HL-60/S4 (cell line): ENCODE data around the gene RUFY3.
"Not testable (repeated sequence)": the region's sequence is repeated elsewhere in the genome, so short reads cannot be mapped to it uniquely, and the experiment has no call there.

Source experiments
- in situ Hi-C: fragments of 300-500 bp; cut with MboI; formaldehyde crosslinking; loops from 2 replicates; pipeline ENCODE4 v1.14.3; 2022; ENCODE audit warnings: low sequenced_read_pairs

Gene RUFY3

DNA sequence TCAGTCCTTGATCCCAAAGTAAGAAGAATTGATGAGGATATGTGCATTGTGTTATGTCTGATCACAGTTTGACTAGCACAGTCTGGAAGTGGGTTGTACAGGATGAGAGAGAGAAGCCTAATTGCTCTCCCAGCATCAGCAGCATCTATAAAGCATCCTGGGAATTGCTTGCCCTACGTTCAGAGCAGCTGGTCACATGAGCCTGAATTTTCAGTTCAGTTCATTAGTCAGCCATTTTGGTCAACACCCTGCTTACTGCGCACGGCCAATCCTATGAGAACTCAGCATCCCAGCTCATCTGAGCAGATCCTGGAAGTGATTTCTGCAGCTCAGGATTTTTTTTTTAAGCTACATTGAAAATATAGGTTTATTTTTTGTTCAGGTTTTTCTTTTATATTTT, at the start of gene RUFY3:
Gene RUFY3 (plus strand): TSS at position 218 of the 400 bp plus-strand sequence. CDS start 610 bp downstream, outside the sequence.
- in situ Hi-C loops: no loop called here

GRCh38 chr4:70674191-70674590, 47.6 kb upstream of the RUFY3 start:
- in situ Hi-C loops: loop anchor here (25.0 kb wide), 1 partner anchor 1038 kb away; no protein-coding TSS in a partner anchor

- in situ Hi-C loops: loop anchor here (25.0 kb wide), 1 partner anchor 1038 kb away; no protein-coding TSS in a partner anchor
Observed at GRCh38 chr4:70674731-70675130, 47.0 kb upstream of the RUFY3 start.

DNA sequence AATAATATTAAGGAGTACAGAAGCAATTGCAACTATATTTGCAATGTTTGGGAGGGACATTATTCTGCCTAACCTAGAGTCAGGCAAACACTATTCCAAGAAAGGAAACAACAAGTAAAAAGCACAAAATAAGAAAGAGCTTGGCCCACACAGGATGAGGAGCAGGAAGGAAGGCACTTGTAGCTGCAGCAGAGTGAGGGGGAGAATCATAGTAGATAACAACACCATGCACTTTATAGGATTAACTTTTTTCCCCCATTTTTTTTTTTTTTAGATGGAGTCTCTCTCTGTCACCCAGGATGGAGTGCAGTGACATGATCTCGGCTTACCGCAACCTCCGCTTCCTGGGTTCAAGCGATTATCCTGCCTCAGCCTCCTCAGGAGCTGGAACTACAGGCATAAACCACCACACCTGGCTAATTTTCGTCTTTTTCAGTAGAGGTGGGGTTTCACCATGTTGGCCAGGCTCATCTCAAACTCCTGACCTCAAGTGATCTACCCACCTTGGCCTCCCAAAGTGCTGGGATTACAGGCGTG, 45.1 kb upstream of the RUFY3 start:
- in situ Hi-C loops: no loop called here

DNA sequence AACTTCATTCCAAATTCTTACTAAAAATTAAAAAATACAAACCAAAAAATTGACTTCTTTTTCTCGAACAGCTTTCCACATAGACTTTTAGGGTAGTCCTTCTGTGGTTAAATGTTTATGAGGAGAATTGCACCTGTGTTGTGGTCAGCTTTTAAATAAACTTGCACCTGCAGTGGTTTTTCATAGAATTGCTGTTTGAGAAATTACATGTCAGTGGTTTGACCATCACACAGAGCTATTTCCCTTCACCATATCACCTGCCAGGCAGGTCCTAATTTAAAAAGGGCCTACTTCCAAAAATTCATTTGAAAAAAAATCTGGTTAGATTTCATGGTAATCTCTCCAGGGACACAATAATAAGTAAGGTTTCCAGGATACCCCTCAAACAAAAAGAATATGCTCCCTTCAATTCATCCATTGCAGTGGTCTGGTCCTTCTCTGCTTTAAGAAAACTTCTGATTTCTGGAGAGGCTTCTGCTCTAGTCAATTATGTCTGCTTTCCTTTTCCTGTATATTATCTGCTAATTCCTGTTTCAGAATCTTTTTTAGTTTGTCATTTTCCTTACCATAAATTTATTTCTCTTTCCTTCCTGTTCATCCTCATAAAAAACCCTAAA, 43.3 kb upstream of the RUFY3 start:
- in situ Hi-C loops: no loop called here

GRCh38 chr4:70680934-70681333, 40.8 kb upstream of the RUFY3 start:
- in situ Hi-C loops: no loop called here

DNA sequence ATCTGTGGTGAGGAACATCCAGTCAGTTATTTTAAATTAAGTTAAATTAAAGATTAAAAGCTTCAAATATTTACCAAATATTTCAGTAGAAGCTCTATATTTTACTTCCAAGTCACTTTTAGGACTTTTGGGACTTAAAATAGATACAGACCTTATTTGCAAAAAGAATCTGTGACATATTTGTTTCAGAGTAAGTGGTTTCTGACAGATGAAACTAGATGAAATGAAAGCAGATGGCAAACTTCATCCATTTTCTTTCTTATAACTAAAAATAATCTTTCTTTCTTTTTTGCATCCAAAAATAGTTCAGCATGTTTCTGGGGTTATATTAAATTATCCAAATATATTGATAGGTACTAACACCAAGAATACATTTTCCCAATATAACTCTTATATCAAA, 40.1 kb upstream of the RUFY3 start:
- in situ Hi-C loops: no loop called here

DNA sequence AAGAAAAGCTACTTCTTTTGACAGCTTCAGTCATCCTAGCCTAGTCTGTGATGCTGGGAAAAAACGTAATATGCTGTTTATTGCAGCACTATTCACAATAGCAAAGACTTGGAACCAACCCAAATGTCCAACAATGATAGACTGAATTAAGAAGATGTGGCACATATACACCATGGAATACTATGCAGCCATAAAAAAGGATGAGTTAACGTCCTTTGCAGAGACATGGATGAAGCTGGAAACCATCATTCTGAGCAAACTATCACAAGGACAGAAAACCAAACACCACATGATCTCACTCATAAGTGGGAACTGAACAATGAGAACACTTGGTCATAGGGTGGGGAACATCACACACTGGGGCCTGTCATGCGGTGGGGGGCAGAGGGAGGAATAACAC, 39.6 kb upstream of the RUFY3 start:
- in situ Hi-C loops: not testable (repeated sequence)

- in situ Hi-C loops: no loop called here
Observed at GRCh38 chr4:70687392-70687791, 34.4 kb upstream of the RUFY3 start.

DNA sequence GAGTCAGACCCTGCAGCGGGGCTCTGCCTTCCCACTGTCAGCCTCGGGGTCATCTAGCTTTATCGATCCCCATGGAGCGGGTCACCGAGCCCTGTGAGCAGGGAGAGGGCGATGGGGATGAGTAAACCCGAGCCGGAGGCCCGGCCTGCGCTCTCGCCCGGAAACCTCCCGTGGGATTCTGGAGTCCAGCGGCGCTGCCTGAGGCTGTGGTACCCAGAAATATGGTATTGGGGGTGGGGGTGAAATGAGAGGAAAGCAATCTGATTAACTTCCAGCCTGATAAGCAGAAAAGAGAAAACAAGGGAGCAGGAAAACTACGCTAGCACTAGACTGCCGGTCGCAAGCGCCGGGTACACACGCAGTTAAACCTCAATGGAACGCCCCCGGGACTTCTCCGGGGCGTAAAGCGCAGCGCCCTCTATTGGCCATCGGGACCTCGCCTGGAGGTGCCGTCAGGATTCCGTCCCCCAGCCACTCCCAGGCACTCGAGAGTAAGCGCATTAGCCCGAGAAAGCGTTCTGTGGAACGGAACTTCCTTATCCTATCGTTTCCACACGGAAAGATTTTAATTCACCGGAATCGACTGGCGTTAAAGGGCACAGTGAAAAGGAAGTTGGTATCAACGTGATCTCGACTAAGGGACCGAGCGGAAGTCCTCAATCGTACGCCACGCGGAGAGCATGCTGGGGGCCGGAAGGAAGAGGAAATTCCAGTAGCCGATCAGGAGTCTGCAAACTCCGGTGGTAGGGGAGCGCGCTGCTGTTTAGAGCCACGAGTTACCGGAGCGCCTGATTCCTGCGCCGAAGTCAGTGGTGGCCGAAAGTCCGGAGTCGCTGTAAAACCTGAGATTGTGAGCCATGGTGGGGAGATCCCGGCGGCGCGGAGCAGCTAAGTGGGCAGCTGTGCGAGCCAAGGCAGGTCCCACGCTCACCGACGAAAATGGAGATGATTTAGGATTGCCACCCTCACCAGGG, 33.7 kb upstream of the RUFY3 start, which contains the start of gene UTP3:
Gene UTP3 (plus strand): TSS at position 712 of the 974 bp plus-strand sequence. CDS start 146 bp downstream, at position 858.
- in situ Hi-C loops: no loop called here

- in situ Hi-C loops: no loop called here
Observed at GRCh38 chr4:70688795-70689231, 33.0 kb upstream of the RUFY3 start.

- in situ Hi-C loops: no loop called here
Observed at GRCh38 chr4:70691661-70692060, 30.1 kb upstream of the RUFY3 start.

GRCh38 chr4:70694633-70695032, 27.1 kb upstream of the RUFY3 start:
- in situ Hi-C loops: not testable (repeated sequence)

DNA sequence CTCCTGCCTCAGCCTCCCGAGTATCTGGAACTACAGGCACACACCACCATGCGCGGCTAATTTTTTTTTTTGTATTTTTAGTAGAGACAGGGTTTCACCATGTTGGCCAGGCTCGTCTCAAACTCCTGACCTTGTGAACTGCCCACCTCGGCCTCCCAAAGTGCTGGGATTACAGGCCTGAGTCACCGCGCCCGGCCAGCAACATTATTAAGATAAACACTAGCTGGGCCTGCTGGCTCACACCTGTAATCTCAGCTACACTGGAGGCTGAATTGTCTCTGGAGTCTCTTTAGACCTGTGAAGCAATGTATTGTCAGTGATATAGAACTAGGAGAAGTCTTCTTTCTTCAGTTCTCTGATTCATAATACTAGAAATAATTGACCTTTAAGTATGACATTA, 23.3 kb upstream of the RUFY3 start:
- in situ Hi-C loops: not testable (repeated sequence)

- in situ Hi-C loops: no loop called here
Observed at GRCh38 chr4:70700712-70701111, 21.1 kb upstream of the RUFY3 start.

- in situ Hi-C loops: no loop called here
Observed at GRCh38 chr4:70701271-70701670, 20.5 kb upstream of the RUFY3 start.

- in situ Hi-C loops: not testable (repeated sequence)
Observed at GRCh38 chr4:70702592-70702991, 19.2 kb upstream of the RUFY3 start.

- in situ Hi-C loops: no loop called here
Observed at GRCh38 chr4:70703619-70704214, 18.0 kb upstream of the RUFY3 start.

- in situ Hi-C loops: no loop called here
Observed at GRCh38 chr4:70704215-70704930, 17.4 kb upstream of the RUFY3 start.

DNA sequence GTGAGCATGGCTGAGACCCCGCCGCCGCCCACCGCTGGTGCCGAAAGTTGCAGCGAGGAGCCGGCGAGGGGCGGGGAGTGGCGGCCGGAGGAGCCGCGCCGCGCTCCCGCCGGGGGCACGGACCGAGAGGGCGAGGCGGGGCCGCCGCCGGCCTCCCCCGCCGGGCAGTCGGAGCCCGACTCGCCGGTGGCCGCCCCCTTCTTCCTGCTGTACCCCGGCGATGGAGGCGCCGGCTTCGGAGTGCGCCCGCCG, 16.9 kb upstream of the RUFY3 start:
- in situ Hi-C loops: no loop called here
